ENCODE measurements around the gene NUB1.

The NUB1 gene

GRCh38 chr7:151371266-151371665 is 29.7 kb downstream of the NUB1 start:
- DNase-seq (ENCODE audit: insufficient read length, low spot score), result no peak
- FAIRE-seq, result no peak

GRCh38 chr7:151372612-151373265 is 31.1 kb downstream of the NUB1 start:
- DNase-seq (ENCODE audit: insufficient read length, low spot score) (no peak), FAIRE-seq (no peak)
- TF ChIP-seq POLR2A (IDR thresholded peaks at IDR 0.05; ENCODE audit: low read depth, low read length), result no peak

More at GRCh38 chr7:151371266-151371665, 29.7 kb downstream of the NUB1 start:
- TF ChIP-seq POLR2A (IDR thresholded peaks at IDR 0.05; ENCODE audit: low read depth, low read length), result no peak

DNA sequence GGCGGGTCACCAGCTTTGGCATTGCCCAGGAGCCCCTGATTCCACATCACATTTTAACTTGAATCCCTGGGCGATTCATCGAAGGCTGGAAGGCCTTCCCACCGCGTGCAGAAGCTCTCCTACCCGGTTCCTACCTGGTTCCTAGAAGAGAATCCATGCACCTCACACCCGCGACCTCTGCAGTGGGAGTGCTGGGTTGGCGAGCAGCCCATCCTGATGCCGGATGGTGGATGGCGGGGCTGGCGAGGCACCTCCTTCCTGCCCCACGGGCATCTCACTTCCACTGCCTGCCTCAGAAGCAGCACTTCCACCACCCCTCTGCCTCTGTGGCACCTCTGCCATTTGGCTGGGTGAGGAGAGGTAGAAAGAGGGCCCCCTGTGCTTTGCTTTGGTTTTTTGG is 32.0 kb downstream of the NUB1 start:
- DNase-seq (ENCODE audit: insufficient read length, low spot score) (no peak), FAIRE-seq (no peak)
- TF ChIP-seq POLR2A (IDR thresholded peaks at IDR 0.05; ENCODE audit: low read depth, low read length), result no peak

GRCh38 chr7:151374139-151374538 is 32.5 kb downstream of the NUB1 start:
- no peak for DNase-seq (ENCODE audit: insufficient read length, low spot score)
- no peak for TF ChIP-seq POLR2A (IDR thresholded peaks at IDR 0.05; ENCODE audit: low read depth, low read length)
- no peak for FAIRE-seq

- no peak for TF ChIP-seq POLR2A (IDR thresholded peaks at IDR 0.05; ENCODE audit: low read depth, low read length)
- FAIRE-seq (no peak), DNase-seq (ENCODE audit: insufficient read length, low spot score) (no peak)
Observed at GRCh38 chr7:151374726-151375125, 33.1 kb downstream of the NUB1 start.

GRCh38 chr7:151375530-151376217 is 34.1 kb downstream of the NUB1 start:
- no peak for TF ChIP-seq POLR2A (IDR thresholded peaks at IDR 0.05; ENCODE audit: low read depth, low read length)
- FAIRE-seq (no peak), DNase-seq (ENCODE audit: insufficient read length, low spot score) (no peak)

DNA sequence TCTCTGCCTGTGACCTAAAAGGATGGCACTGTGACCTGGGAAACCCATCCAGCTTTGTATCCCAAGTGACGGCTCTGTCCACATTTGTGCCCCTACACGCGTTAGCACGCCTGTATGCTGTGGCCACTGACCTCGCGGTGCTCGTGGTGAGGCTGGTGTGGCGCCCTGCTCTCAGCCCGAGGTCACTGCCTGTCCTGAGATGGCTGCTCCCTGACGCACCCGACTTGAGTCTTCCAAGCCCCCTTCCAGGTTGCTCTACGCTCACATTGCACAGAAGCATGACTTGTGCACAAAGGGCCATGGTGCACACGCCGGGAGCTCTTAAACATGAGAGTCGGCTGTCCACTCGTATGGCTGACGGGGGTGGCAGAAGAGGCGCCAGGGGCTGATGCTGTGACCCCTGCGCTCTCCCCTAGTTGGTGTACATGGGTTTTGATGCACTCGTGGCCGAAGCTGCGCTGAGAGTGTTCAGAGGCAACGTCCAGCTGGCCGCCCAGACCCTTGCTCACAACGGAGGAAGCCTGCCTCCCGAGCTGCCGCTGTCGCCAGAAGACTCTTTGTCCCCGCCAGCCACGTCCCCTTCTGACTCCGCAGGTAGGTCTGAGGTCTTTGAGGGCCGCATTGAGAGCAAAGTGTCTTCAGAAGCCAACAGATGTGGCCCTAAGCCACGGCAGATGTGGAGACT is 34.7 kb downstream of the NUB1 start:
- FAIRE-seq, result no peak
- DNase-seq (ENCODE audit: insufficient read length, low spot score), result no peak
- no peak for TF ChIP-seq POLR2A (IDR thresholded peaks at IDR 0.05; ENCODE audit: low read depth, low read length)

DNA sequence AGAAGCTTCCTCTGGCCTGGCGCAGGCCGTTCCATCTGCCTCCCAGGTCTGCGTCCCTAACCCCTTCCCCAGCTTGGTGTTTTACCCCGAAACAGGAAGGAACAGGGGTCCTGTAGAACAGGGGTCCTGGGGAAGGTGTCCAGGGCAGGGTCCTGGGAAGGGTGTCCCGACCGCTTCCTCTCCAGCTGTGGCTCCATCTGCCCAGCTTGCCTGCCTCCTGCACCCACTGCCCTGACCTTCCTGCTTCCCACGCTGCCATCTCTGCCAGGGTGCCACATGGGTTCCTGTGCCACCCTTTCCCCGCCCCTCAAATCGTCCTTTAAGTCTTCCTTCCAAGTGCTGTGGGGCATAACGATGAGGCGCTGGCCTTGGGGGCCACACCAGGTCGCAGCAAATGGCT is 35.8 kb downstream of the NUB1 start:
- FAIRE-seq (no peak), DNase-seq (ENCODE audit: insufficient read length, low spot score) (no peak)
- no peak for TF ChIP-seq POLR2A (IDR thresholded peaks at IDR 0.05; ENCODE audit: low read depth, low read length)

DNA sequence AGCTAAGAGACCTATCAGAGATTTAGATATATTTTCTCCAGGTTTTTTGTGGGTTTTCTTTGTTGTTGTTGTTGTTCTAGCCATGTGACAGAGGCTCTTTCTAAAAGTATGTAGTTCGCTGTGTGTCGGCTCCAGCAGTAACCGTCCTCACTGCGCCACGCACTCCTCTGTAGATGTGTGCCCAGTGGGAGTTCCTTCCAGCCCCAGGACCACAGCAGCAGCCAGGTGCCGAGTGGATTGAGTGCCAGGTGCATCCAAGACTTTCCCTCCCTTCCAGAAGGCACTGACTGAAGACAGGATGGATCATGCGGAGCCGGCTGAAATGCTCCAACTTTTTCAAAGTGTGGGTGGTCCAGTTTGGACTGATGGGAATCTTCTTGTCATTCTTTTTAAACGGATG is 36.4 kb downstream of the NUB1 start:
- DNase-seq (ENCODE audit: insufficient read length, low spot score) (no peak), FAIRE-seq (no peak)
- no peak for TF ChIP-seq POLR2A (IDR thresholded peaks at IDR 0.05; ENCODE audit: low read depth, low read length)

DNA sequence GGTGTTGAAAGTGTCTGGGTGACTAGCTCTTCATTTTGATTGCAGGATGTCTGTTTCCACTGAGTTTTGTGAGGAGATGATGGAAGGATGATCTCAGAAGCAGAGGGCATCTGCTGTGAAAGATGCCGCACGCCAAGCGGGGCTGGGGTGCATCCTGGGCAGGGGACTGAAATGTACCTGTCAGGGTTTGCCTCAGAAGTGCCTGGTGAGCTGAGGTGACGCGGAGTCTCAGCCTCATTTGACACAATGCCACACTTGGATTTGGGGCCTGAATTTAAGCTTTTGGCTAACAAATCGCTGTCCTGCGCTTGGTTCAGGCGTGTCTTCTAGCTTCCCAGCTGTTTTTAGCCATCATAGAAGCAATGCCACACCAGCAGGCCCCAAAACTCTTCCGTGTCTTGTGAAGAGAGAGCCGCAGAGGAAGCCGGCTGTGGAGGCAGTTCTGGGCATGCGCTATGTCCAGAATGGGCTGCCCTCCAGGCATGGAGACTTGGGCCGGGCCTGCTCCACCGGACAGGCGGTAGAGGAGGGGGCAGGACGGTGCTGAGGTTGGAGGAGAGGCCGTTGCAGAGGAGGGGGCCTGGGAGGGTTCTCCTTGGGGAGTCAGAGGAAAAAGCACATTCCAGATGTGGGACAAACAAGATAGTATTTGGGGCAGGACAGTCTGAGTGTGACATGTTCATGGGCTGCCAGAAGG is 37.0 kb downstream of the NUB1 start:
- FAIRE-seq (no peak), DNase-seq (ENCODE audit: insufficient read length, low spot score) (no peak)
- TF ChIP-seq POLR2A (IDR thresholded peaks at IDR 0.05; ENCODE audit: low read depth, low read length), result no peak

DNA sequence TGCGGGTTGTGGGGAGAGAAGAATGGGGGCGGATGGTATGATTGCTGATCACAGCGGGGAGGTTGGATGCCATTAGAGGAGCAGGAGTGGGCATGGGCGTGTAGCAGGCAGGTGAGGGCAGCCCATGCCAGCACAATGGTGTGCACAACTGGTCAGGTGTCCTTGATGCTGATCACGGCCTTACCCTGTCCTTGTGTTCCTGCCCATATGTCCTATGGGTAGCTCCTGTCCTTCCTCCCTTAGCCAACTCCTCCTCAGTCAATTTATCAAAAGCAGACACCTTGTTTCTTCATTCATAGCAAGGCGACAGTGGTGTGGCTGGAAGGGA is 37.5 kb downstream of the NUB1 start:
- TF ChIP-seq POLR2A (IDR thresholded peaks at IDR 0.05; ENCODE audit: low read depth, low read length), result no peak
- FAIRE-seq (no peak), DNase-seq (ENCODE audit: insufficient read length, low spot score) (no peak)

DNA sequence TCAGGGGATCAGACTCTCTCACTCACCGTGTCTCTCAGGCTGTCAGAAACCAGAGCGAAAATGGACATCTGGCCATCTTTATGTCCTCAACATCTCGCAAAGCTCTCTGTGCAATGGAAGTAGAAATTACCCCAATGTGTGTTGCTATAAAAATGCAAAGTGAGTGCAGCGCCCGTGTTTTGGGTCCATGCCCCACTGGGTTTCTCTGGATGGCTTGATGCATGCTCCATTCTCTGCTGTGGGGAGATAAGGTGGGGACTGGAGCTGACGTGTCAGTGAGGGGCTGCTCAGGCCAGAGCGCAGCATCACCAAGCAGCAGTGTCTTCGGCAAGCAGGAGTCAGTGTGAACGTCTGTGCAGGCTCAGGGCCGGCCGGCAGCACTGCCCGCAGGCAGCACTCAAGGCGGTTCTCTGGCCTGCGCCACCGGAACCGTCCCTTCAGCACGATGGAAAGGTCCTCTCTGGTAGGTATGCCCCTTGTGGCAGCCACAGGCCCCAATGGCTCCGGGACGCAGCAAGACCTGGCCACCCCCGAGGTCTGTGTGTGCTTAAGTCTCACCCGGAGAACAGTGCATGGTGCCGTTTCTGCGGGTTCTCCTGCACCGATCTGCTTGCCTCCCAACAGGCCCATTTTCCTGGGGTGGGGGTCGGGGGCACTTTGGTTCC is 38.1 kb downstream of the NUB1 start:
- FAIRE-seq (no peak), DNase-seq (ENCODE audit: insufficient read length, low spot score) (no peak)
- TF ChIP-seq POLR2A (IDR thresholded peaks at IDR 0.05; ENCODE audit: low read depth, low read length), result no peak

- DNase-seq (ENCODE audit: insufficient read length, low spot score), result no peak
- no peak for TF ChIP-seq POLR2A (IDR thresholded peaks at IDR 0.05; ENCODE audit: low read depth, low read length)
- FAIRE-seq, result no peak
Observed at GRCh38 chr7:151380199-151381097, 38.8 kb downstream of the NUB1 start.
